ENCODE data around the gene AKAP13. TPM values are rescaled to one million over a fixed set of nuclear protein-coding genes. Genes with fewer than 3 reads are reported as not detected.
"Not testable (repeated sequence)": the region's sequence is repeated elsewhere in the genome, so short reads cannot be mapped to it uniquely, and the experiment has no call there.

AKAP13 gene
- total RNA-seq, 2 donors from 2014 or later = 151 to 159 TPM

DNA sequence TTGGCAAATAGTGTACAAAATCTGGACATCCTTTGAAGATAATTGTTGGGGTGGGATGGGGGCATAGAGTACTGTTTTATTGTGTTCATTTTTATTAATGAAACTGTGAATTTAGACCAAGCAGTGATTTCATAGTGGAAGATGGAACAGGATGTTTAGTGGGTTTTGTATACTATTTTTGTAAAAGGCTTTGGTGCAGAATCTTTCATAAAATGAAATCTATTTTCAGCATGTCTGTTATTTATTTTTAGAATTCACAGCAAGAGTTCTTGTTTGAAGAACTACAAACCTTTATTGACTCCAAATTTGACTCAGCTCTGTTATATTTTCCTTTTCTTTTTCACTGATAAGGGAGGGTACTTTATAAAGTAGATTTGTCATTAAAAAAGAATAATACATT lies 145.4 kb downstream of the AKAP13 start:
- intact Hi-C loops (cut with DNase I, micrococcal nuclease) = no loop called here

GRCh38 chr15:85527895-85528294 lies 147.5 kb downstream of the AKAP13 start:
- ATAC-seq = peak; percentile 49
- DNase-seq = no peak
- intact Hi-C loops (cut with DNase I, micrococcal nuclease) = no loop called here

More for the DNA sequence above, 145.4 kb downstream of the AKAP13 start:
- DNase-seq (no peak), ATAC-seq (no peak)

- ATAC-seq = no peak
- intact Hi-C loops (cut with DNase I, micrococcal nuclease) = no loop called here
- no peak for DNase-seq
Measured at GRCh38 chr15:85530079-85530478, 149.7 kb downstream of the AKAP13 start.

DNA sequence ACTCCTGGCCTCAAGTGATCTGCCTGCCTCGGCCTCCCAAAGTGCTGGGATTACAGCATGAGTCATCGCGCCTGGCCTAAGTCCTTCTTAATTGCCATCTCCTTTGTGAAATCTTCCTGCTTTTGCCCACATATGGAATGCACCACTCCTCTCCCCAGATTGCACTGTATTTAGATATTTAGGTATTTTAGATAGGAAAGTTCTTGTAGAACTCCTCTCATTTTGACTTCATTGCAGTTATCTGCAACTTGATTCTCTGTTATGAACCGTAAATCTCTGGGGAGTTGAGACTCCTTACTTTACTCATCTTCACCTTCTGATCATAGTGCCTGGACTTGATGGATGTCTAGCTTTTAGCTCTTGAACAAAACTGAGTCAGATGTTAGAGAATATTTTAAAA lies 150.7 kb downstream of the AKAP13 start:
- DNase-seq (no peak), ATAC-seq (no peak)
- intact Hi-C loops (cut with DNase I, micrococcal nuclease) = no loop called here

GRCh38 chr15:85532689-85533088 lies 152.3 kb downstream of the AKAP13 start:
- intact Hi-C loops (cut with DNase I, micrococcal nuclease) = no loop called here
- no peak for DNase-seq
- ATAC-seq = no peak

DNA sequence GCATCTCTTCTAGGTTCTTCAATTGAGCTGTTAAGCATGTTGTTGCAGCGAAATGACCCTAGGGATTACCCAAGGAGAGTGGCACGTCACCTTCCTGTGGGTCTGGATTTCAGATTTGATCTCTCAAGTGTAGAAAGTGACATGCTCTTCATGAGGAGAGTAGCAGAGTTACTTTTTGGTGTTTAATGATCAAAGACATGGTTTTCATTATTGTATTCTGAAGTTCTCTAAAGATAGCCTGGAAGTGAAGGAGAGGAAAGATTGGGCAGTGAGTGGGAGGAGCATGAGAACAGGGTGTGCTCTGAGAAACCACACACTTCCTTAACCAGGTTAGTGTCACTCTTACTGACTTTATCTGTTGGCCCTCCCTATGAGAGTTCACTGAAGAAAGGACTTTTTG lies 153.6 kb downstream of the AKAP13 start:
- intact Hi-C loops (cut with DNase I, micrococcal nuclease) = no loop called here
- peak; percentile 95 for ATAC-seq

DNA sequence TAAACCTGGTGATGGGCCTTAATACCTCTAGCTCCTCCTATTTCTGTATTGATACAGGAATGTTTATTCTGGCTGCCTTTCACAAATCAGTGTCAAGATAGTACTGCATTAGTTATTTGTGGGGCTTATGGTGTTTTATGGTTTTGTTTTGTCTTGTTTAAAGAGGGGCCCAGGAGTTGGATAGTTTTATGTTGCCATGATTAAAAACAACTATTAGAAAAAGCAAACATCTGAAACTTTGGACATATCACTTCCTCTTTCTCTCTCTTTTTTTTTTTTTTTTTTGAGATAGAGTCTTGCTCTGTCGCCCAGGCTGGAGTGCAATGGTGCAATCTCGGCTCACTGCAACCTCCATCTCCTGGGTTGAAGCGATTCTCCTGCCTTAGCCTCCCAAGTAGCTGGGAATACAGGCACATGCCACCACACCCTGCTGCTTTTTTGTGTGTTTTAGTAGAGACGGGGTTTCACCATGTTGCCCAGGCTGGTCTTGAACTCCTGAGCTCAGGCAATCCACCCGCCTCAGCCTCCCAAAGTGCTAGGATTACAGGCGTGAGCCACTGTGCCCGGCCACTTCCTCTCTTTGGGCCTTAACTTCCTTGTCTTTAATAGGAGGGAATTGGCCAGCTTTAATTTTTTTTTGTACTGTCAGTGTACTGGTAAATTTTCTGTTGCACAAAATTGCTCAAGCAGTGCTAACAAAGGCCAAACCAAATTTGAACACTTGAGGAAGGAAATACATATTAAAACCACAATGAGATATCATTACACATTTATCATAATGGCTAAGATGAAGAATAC lies 155.3 kb downstream of the AKAP13 start:
- DNase-seq; ATAC-seq; intact Hi-C loops (cut with DNase I, micrococcal nuclease): not testable (repeated sequence)

More for the DNA sequence above, 153.6 kb downstream of the AKAP13 start:
- no peak for DNase-seq

DNA sequence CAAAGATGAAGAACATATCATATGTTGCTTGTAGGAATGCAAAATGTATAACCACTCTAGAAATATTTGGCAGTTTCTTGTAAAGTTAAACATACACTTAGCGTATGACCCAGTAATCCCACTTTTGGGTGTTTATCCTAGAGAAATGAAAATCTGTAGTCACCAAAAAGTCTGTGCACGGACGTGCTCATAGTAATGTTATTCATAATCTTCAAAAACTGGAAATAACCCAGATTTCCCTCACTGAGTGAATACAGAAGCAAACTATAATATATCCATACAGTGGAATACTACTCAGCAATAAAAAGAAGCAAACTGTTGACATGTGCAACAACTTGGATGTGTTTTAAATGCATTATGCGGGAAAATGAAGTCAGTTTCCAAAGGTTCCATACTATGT lies 155.9 kb downstream of the AKAP13 start:
- intact Hi-C loops (cut with DNase I, micrococcal nuclease) = no loop called here
- DNase-seq = no peak
- no peak for ATAC-seq

- peak; percentile 25 for ATAC-seq
- intact Hi-C loops (cut with DNase I, micrococcal nuclease) = no loop called here
- DNase-seq = no peak
Measured at GRCh38 chr15:85539491-85539890, 159.1 kb downstream of the AKAP13 start.

GRCh38 chr15:85540085-85540797 lies 159.8 kb downstream of the AKAP13 start:
- intact Hi-C loops (cut with DNase I, micrococcal nuclease) = no loop called here
- no peak for DNase-seq
- no peak for ATAC-seq

DNA sequence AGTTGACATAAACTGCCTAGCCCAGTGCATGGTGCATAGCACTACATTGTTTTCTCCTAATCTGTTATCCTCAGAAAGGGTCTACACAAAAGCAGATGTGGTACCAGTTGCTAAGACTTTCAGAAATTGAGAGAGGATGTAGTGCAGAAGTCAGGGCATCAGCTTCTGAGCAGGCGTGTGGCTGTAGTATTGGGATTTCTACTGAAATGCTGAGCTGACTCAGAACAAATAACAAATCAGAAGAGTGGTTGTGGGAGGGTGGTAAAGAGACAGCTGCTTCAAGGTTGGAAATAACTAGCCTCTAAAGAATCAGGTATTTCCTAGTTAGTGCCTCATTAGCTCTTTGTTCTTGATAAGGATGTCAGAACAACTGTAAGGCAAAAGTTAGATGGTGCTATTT lies 161.3 kb downstream of the AKAP13 start:
- intact Hi-C loops (cut with DNase I, micrococcal nuclease) = no loop called here
- no peak for ATAC-seq

DNA sequence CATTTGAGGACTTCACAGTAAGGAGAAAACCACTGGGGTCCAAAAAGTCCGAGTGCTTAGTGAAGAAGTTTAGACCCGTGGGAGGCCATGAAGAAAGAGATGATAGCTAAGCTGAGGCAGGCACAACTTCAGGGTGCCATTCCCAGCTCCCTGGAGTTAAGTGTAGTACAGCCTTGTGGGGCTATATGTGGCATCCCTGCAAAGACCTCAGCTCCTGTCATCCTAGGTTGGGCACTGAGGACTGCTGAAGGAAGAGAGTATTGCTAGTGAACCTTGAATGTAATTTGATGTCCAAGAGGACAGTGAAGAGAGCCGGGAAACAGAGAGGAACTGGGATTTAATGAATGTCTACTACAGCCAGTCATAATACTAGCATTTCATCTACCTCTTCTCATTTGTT lies 162.1 kb downstream of the AKAP13 start:
- ATAC-seq = peak; percentile 1
- intact Hi-C loops (cut with DNase I, micrococcal nuclease) = no loop called here
- peak in 1 of 2 donors; percentile 19 for DNase-seq

More for the DNA sequence above, 161.3 kb downstream of the AKAP13 start:
- peak in 1 of 2 donors; percentile 22 for DNase-seq

GRCh38 chr15:85542895-85543331 lies 162.5 kb downstream of the AKAP13 start:
- ATAC-seq = peak; percentile 68
- intact Hi-C loops (cut with DNase I, micrococcal nuclease) = no loop called here
- no peak for DNase-seq

- DNase-seq (peak; percentile 87 to 93), ATAC-seq (peak; percentile 84)
- intact Hi-C loops (cut with DNase I, micrococcal nuclease) = no loop called here
Measured at GRCh38 chr15:85543741-85544155, 163.3 kb downstream of the AKAP13 start.

DNA sequence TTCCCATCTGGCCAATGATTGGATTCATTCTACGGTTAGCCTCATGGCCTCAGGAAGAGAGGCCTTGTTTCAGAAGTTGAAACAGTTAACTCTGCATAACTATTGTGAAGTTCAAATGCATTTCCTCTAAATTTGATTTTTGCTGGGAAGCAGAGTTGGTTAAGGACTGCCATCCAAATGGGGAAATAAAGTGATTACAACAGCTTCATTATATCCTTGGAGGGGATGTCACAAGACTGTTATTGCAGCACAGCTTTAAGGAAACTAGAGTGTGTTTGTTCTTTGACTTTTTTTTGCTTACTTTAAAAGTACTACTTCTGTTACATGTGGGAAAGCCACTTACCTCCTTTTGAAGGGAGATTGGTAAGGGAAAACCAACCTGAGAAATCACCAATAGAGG lies 164.8 kb downstream of the AKAP13 start:
- no peak for DNase-seq
- ATAC-seq = no peak
- intact Hi-C loops (cut with DNase I, micrococcal nuclease) = no loop called here

- ATAC-seq = no peak
- no peak for DNase-seq
- intact Hi-C loops (cut with DNase I, micrococcal nuclease) = no loop called here
Measured at GRCh38 chr15:85545752-85546151, 165.3 kb downstream of the AKAP13 start.

DNA sequence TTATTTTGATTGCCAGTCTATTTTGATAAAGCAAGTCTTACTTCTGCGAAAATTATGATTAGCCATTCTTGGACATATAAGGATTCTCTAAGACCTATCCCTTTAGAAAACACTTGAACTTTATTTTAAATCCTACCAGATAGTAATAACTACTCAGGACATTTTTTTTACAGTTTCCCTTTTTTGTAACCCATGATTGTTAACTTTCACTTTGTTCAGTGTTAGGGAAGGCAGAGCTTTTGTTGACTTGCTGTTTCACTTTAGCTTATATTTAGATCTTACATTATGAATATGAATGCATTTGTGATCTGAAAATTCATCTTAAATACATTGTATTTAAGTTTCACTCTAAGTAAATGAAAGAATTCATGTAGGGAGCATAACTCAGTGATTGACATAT lies 167.0 kb downstream of the AKAP13 start:
- DNase-seq (no peak), ATAC-seq (no peak)
- intact Hi-C loops (cut with DNase I, micrococcal nuclease) = no loop called here

DNA sequence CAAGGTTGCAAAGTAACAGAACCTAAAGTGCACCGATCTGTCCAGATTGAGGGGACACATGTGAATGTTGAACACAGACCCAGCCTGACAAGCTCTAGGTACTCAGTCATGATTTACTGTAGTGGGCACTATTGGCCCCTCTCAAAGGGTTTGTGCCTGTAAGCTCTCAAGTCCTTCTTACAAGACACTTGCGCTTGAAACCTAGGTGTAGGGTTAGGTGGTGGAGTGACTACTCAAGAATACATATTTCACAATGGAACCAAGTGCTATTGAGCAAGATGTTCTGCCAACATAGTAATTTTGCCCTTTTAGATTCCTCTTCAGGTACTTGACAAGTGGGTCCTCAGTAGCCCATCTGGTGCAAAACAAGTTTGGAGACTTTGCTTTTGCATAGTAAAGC lies 169.9 kb downstream of the AKAP13 start:
- intact Hi-C loops (cut with DNase I, micrococcal nuclease) = no loop called here
- DNase-seq (no peak), ATAC-seq (no peak)

DNA sequence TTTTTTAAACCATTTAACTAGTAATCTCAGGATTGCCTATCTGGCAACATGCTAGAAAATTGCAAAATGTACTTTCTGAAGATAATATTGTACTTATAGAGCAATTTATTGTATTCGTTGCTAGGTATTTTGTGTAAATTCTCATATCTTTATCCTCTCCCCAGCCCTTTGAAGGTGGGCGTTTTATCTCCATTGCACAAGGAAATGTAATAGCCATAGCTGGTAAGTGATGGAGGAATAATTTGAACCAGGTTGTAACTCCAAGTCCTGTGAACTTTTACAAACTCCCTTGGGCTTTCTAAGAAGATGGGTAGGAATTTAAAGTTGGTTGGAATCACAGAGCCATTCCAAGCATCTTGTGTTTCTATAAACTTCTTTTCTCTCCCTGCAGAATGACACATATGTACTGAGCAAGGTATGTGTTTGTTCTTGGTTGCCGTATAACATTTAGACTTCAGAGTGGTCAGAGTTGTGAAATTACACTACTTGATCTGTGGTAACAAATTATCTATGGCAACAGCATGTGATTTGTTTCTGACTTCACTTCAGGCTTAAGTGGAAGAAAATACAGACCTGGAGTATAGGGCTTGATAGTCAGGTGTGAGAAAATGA lies 170.9 kb downstream of the AKAP13 start:
- ATAC-seq (no peak), DNase-seq (no peak)
- intact Hi-C loops (cut with DNase I, micrococcal nuclease) = no loop called here
